IPS-11a (cell line): ENCODE results near the gene LYAR.
"Not testable (repeated sequence)": the region's sequence is repeated elsewhere in the genome, so short reads cannot be mapped to it uniquely, and the experiment has no call there.

Source experiments
- H3K4me3 ChIP-seq: one replicate; pipeline ENCODE4 v1.5.1; 2013; ENCODE audit warnings: low read depth, low read length, control low read depth

LYAR gene

DNA sequence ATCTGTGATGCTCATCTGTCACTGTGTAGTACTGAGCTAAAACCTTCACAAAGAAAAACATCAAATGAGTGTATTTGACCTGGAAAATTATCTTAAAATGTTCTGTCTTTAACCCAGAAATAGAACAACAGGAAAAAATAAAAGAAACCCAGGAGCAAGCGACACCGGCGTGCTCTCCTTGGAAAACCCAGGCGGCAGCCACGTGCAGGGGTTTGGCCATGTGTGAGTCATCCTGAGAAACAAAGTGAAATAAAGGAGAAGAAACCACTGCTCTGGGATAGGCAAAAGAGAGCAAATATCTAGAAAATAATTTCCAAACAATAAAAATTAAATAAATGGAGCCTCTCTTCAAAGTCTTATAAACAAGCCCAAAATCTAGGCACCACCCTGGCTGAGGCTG, 22.0 kb downstream of the LYAR start:
- H3K4me3 ChIP-seq, result no peak overlapping the region

GRCh38 chr4:4260185-4260751, 29.7 kb downstream of the LYAR start:
- no peak overlapping the region for H3K4me3 ChIP-seq

DNA sequence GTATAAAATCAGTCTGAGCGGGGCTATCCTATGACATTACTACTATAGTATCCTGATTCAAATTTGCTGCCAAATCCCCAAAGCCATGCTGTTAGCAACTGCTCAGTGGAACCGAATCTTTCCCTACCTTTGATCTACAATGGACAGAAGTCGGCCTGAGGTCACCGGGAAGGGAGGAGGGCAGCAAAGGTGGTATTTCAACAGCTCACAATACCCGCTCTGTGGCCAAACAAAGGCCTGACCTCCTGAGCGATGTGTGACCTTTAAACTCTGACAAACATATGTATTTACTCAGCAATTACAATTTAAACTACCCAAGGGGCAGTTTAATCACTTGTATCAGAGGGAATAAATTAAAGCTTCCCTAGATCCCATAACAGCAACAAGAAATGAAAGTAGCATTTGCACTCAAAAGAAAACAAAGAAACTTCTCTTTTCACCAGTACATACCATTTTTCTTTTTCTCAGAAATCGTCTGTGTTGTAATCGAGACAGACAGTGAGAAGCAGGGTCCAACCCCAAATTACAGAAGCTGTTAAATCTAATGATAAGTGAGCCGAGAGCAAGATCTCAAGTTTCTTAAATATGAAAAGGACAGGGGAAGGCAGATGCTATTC, 30.4 kb downstream of the LYAR start:
- H3K4me3 ChIP-seq, result no peak overlapping the region

- not testable (repeated sequence) for H3K4me3 ChIP-seq
Observed at GRCh38 chr4:4257705-4258104, 32.2 kb downstream of the LYAR start.

GRCh38 chr4:4256799-4257198, 33.2 kb downstream of the LYAR start:
- no peak overlapping the region for H3K4me3 ChIP-seq

DNA sequence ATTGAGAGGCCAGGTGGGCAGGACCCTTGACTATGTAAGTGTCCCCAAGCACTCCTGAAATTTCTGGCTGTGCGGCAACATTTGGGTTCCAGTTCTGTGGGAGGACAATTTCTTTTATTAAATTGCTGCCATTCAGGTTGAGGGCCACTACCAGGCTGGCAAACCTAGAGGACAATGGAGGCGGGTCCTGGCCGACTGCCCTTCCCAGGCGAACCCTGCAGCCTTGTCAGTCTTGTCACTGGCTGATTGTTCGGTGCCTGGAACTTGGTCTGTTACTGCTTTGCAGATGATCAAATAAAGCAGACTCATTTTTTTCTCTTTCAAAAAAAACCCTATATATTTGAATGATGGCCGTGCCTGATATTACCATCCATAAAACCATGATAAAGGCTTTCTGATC, 35.3 kb downstream of the LYAR start:
- H3K4me3 ChIP-seq, result no peak overlapping the region

DNA sequence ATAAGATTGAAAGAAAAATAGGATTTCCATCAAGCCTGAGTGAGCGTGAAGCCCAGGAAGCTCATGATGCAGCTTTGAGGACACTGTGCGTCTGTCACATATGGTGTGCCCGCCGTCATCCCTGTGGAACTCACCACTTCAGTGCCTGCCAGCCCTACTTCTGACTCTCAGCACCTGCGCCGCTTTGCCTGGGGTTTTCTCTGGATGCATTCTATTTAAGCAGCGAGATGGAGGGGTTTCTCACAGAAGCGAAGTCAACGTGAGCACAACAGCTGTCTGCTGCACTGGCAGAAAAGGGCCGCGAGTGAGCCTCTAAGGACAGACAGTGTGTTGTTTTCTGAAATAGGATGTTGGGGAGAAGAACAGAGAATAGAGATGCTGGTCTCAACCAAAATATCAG, 35.8 kb downstream of the LYAR start:
- H3K4me3 ChIP-seq, result no peak overlapping the region

DNA sequence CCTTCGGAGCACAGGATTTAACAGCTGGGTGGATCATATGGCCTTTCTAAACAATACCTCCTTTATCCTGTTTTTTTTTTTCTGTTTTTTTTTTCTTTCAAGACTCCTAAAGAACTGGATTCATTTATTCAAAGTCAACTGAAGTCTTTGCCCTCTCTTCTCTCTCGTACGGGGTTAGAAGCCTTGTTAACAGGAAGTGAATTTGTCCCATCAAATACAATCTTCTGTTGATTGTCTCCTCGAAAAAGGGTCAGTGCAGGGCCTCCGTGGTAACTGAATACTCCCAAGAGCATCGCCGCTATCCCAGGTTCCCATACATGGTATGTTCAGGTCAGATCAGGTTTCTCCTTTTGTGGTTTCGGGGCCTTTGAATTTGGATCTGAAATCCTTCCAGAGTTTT, 40.1 kb downstream of the LYAR start:
- no peak overlapping the region for H3K4me3 ChIP-seq

DNA sequence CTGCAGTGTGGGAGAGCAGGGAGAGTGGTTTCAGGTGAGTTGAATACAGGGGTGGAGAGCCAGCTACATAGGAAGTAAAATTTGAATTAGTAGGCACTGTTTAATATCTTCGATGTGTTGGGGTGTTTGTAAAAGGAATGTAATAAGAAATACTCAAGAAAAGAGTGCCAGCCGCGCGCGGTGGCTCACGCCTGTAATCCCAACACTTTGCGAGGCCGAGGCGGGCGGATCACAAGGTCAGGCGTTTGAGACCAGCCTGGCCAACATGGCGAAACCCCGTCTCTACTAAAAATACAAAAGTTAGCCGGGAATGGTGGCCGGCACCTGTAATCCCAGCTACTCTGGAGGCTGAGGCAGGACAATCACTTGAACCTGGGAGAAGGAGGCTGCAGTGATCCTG, 40.6 kb downstream of the LYAR start:
- H3K4me3 ChIP-seq, result not testable (repeated sequence)

GRCh38 chr4:4248885-4249203, 41.1 kb downstream of the LYAR start:
- H3K4me3 ChIP-seq, result peak overlapping the region; percentile 86

DNA sequence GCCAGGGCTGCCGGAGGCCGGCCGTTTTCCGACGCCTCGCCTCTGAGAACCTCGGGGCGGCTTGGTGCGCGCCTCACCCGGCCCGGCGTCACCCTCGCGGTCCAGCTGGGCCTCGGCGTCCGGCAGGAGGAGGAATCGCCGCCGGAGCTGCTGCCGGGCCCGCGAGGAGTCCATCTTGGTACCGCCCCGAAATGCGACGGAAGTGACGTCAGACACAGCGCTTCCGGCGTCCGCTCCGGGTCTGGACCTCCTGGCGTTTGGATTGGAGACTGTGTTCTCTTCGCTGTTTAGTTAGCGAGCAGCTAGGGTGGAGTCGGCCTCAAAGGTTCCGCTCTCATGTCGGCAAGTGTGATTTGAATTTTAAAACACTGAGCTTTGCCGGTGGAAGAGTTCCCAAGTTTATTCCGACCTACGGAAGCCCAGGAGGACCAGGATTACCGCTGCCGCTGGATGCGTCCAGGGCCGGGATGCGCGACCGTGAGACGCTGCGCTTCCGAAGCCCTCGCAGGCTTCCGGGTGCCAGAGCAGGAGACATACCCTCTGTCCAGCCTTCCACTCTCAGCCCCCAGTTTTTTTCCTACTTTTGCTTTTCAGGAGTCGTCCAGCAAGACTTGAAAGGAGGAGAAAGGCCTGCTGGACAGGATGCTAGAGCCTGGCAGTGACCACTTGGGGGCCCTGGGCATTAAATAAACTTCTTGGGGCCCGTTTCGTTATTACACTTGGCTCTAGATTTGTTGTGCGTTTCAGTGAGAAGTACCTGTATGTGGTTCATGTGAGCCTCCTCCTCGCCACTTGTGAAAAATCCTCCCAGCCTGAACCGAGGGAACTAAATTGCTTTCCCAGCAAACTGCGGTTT, 41.7 kb downstream of the LYAR start, which contains the start of gene TMEM128:
TMEM128 (minus strand) TSS at position 195 of the 856 bp plus-strand sequence; CDS start at position 174, 21 bp downstream.
- H3K4me3 ChIP-seq, result peak within 1 kb of the TSS; percentile 86

- peak overlapping the region; percentile 86 for H3K4me3 ChIP-seq
Observed at GRCh38 chr4:4247696-4248028, 42.3 kb downstream of the LYAR start.

DNA sequence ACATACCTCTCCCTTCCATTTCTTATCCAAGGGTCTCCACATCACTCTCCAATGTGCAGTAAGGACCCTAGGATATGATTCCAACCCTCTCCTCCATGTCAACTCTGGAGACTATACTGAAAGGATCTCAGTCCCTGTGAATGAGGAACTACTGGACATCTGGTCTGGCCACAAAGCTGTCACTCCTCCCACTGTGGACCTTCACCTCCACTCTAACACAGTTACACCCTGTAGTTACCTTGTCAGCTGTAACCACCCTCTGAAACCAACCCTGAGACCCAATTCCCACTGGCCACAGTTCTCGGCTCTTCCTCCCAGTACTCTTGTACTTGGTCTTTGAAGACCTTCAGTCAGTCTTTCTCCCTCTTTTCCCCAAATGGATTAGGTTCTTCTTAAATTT, 44.8 kb downstream of the LYAR start:
- no peak overlapping the region for H3K4me3 ChIP-seq

DNA sequence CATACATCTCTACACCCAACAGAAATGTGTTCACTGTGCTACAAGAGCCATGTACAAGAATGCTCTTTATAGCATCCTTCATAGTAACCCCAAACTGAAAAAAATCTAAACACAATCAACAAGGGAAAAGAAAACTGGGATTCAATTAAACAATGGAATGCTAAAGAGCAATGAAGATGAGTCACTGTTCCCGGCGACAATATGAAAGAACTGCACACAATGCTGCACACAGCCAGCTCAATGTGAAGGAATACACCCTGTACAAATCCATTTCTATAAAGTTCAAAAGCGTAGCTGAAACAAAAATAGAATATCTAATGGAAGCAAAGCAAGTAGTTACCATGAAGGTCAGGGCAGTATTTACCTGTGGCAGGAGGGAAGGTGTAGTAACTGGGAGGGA, 50.4 kb downstream of the LYAR start:
- not testable (repeated sequence) for H3K4me3 ChIP-seq

DNA sequence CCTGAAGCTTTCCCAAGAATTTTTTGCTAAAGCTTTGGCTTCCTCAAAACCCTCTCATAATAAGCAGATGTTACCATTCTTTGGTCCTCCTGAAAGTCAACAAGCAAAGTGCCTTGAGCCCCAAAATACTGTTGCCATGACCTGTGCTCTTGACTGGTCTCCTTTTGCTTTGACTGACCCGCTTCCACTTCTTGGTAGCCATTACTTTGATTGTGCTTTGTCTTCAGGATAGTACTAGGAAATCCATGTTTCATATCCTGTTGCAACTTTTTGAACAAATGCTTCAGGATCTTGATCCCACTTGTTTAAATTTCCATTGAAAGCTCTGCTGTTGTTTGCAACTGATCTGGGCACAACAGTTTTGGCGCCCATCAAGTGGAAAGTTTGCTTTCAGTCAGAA, 56.3 kb downstream of the LYAR start:
- H3K4me3 ChIP-seq, result no peak overlapping the region

- H3K4me3 ChIP-seq, result no peak overlapping the region
Observed at GRCh38 chr4:4228356-4228668, 61.6 kb downstream of the LYAR start.

DNA sequence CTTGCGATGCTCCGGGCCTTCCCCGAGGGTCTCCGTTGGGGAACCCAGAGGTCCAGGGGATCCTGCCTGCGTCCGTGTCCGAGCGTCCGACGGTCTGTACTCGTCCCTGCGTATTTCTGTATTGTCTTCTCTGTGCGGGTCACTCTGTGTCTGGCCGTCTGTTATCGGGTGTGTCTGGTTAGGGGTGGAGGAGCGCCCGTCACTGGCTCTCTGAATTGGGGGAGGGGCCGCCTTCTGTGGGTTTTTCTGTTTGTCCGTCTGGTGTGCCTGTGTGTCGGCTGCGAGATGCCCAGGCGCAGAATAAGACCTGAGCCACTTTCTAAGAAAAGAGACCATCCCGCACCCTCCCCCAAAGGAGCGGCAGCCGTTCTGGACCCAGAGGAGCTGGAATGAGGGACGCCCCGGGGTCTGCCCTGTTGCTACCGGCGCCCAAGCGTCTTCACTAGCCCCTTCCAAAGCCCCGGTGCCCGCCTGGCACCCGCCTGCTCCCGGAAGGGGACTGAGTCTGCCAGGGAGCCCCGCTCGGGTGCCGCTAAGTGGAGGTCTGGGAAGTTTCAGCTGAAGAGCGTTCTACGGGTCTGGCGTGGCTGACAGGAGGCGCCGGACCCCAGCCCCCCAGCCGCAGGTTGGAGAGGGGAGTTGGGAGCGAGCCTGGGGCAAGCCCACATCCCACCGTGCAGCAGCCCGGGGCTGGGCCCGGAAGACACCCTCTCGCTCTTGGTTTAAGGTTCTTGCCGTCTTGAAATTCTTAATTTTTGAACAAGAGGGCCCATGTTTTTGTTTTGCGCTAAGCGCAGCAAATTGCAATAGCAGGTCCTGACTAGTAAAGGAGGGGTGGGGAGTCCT, 62.2 kb downstream of the LYAR start:
- H3K4me3 ChIP-seq, result peak overlapping the region; percentile 1

GRCh38 chr4:4226606-4227438, 63.1 kb downstream of the LYAR start, which contains the start of gene OTOP1:
Gene OTOP1, minus strand, starts transcription at chr4:4226929. Its CDS starts 65 bp downstream, at chr4:4226864.
- H3K4me3 ChIP-seq, result peak within 1 kb of the TSS; percentile 1

GRCh38 chr4:4225915-4226605, 63.9 kb downstream of the LYAR start:
- no peak overlapping the region for H3K4me3 ChIP-seq
